Activated naive CD8-positive, alpha-beta T cell treated with anti-CD3 and anti-CD28 coated beads, Interleukin-2, amount 50 U/mL, for 16 hours (primary cell): Measurements from ENCODE around the gene NCCRP1.

Experiments
- DNase-seq: peaks from one replicate; pipeline ENCODE4 v3.0.0-alpha.2; 2020; ENCODE audit warnings: low read depth, low spot score

The NCCRP1 gene

DNA sequence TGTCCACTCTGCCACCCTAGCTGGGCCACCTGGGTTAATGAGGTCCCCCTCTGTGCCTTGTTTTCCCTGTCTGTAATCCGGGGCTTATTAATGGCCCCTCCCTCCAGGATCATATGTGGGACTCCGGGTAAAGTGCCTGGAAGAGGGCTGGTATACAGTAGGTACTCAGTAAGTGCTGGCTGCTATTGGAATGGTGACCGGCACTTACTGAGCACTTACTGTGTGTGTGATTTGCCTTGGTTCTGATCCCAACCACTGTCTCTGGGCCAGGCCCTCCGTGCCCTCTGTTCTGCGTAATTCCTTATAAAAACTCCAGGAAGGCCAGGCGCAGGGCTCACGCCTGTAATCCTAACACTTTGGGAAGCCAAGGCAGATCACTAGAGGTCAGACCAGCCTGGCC is 30.9 kb upstream of the NCCRP1 start:
- DNase-seq: no peak

DNA sequence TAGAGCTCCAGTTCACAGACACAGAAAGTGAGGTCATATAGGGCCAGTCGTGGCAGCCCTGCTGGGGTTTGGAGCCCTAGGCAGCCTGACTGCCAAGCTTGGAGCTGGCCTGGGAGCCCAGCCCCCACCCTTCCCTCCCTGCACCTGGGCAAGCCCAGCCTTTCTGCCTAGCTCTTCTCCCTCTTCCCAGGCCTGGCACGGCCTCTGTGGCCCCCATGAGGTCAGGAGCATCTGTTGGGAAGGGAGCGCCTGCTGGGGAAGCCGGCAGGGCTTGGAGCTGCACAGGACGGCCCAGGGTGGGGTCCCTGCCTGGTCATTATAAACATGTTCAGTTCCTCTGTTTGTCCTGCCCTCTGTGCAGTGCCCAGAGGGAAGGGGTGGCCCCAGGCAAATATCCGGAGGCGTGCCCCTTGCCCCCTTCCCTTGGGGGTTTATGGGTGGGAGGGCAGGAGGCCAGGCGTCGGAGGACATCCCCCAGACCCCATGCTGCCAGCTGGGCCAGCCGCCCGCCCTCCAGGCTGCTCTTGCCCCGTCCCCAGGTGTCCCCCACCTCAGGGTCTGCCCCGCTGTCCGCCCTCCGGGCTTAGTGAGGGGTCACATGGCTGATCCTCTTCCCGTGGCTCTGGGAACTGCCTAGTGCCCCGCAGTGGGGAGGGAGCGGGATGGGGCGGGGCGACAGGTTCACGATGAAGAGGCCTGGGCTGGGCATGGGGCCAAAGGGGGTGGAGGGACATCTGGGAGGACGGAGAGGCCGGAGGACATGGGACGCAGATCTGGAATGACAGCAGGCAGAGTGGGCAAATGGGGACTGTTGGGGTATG is 30.0 kb upstream of the NCCRP1 start:
- no peak for DNase-seq

- no peak for DNase-seq
Observed at GRCh38 chr19:39167461-39168257, 29.1 kb upstream of the NCCRP1 start.

GRCh38 chr19:39168258-39169142 is 28.3 kb upstream of the NCCRP1 start:
- no peak for DNase-seq

DNA sequence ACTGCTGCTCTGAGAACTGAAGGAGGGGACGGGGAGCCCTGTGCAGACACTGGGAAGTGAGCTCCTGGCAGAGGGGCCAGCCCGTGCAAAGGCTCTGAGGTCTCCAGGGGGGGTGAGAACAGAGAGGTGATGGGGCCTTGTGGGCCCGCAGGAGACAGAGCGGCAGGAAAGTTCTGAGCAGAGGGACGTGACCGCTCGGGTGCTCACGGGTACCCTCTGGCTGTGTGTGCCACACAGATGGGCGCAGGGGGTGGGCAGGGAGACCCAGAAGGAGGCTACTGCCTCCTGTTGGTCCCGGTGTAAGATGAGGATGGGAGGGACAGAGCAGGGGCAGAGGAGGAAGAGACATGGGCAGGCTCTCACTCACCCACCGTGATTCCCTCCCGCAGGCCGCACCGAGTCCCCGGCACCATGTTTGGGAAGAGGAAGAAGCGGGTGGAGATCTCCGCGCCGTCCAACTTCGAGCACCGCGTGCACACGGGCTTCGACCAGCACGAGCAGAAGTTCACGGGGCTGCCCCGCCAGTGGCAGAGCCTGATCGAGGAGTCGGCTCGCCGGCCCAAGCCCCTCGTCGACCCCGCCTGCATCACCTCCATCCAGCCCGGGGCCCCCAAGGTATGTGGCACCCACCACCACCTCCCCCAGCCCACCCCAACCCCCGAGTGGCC is 27.5 kb upstream of the NCCRP1 start:
- DNase-seq: no peak

- no peak for DNase-seq
Observed at GRCh38 chr19:39170386-39171231, 26.2 kb upstream of the NCCRP1 start.

DNA sequence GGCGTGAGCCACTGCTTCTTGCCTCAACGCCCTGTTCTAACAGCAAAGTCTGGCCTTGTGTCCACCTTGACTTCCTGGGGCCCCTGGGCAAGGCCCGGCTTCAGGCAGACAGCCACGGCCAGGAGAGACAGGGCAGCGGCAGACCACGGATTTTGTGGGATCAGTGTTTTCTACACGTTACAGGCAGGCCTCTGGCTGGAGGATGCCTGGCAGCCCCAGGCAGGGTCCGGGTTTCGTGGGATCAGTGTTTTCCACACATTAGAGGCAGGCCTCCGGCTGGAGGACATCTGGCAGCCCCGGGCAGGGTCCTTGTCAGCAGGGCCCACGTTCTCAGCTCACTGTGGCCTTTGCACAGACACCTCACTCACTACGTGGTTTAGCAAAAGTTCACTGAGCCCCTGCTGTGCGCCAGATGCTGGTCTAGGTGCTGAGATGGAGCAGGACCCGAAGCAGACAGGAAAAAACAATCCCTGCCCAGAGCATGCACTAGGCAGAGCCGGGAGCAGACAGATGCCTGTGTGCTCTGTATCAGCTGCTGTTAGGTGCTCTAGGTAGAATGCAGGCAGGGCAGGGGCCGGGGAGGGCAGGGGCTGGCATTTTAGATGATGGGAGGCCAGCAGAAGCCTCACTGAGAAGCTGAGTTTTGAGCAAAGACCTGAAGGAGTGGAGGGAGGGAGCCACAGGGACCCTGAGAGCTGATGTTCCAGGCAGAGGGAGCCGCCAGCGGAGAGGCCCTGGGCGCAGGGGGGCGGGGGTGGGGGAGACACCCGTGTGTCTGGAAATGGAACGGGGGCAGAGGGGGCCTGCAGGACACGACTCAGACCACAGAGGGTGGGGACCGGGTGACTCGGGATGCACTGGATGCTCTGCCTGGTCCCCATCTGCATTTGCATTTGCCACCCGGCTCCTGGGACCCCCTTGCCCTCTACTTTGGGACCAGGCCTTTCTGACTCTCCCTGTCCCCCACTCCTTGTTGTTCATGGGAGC is 25.0 kb upstream of the NCCRP1 start:
- no peak for DNase-seq

DNA sequence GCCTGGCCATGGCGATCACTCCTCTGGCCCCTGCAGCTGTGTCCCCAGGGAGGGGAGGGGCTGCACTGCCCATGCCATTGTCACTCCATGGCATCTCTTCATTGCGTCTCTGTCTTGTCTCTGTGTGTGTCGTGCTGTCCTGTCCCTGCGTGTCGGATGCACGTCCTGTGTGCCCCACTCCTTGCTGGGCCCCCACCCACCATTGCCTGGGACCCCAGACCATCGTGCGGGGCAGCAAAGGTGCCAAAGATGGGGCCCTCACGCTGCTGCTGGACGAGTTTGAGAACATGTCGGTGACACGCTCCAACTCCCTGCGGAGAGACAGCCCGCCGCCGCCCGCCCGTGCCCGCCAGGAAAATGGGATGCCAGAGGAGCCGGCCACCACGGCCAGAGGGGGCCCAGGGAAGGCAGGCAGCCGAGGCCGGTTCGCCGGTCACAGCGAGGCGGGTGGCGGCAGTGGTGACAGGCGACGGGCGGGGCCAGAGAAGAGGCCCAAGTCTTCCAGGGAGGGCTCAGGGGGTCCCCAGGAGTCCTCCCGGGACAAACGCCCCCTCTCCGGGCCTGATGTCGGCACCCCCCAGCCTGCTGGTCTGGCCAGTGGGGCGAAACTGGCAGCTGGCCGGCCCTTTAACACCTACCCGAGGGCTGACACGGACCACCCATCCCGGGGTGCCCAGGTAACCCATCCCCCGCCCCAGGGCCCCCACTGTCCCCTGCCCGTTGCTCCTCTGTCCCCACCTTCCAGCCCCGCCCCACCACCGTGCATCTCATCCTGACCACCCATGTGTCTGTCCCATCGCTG is 23.9 kb upstream of the NCCRP1 start:
- no peak for DNase-seq

- no peak for DNase-seq
Observed at GRCh38 chr19:39173502-39173991, 23.2 kb upstream of the NCCRP1 start.

DNA sequence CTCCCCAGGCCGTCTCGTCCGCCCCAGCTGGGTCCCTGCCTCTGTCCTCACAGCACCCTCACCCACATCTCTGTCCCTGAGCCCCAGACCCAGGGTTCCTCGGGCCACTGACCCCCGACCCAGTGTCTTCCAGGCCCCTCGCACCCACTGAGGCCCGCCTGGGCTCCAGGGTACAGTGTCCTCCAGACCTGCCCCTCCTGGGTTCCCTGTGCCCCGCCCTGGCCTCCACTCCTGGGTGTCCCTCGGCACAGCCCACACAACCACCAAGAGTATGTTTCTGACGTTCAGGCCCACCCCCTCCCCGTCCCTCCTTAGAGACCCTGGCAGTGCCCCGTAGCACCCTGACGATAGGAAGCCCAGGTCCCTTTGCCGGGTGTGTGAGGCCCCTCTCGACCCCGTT is 22.6 kb upstream of the NCCRP1 start:
- DNase-seq: no peak

- no peak for DNase-seq
Observed at GRCh38 chr19:39174558-39175544, 21.9 kb upstream of the NCCRP1 start.

DNA sequence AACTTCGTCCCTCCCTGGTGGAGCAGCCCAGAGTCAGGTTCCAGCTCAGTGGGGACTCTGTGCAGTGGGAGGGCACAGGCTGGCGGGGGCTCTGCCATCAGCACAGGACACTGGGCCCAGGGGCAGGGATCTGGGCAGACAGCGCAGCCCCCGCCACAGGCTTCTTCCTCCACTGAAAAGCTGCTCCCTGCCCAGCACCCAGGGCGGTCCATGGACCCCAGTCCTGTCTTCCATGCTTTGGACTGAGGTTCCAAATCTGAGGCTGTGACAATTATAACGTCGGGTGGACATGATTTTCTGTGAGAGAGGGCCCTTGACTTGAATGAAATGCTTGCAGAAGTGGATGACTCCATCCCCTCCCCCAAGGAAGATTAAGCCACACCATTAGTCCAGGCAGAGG is 21.2 kb upstream of the NCCRP1 start:
- DNase-seq: no peak

GRCh38 chr19:39177110-39177699 is 19.6 kb upstream of the NCCRP1 start:
- no peak for DNase-seq

GRCh38 chr19:39177736-39178135 is 19.0 kb upstream of the NCCRP1 start:
- no peak for DNase-seq

GRCh38 chr19:39178296-39179006 is 18.3 kb upstream of the NCCRP1 start:
- DNase-seq: no peak

DNA sequence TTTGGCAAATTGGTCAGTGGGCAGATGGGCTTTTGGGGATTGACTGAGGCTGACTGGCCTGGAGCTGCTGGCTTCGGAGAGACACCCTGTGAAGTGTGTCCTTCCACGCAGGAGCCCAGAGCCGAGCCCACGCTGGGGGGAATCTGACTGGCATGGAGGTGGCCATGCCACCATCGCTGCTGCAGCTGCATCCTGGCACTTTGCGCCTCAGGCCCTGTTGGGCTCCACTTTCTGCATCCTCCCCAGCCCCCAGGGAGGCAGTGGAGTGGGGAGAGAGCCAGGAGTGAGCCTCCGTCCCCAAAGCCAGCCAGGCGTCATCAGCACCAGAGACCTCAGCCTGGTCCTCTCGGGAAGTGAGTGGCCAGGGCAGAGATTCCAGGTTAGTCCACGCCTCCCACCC is 17.0 kb upstream of the NCCRP1 start:
- DNase-seq: no peak
